HG03457 (cell line): ENCODE data around the gene NPLOC4.

Source experiments
- ATAC-seq: cut with Tn5 transposase; IDR thresholded peaks from one replicate; pipeline ENCODE4 v1.9.1; 2021; ENCODE audit warnings: moderate number of reproducible peaks; ENCODE audit not compliant: unreplicated experiment

The NPLOC4 gene

GRCh38 chr17:81568416-81568815, 68.5 kb downstream of the NPLOC4 start:
- ATAC-seq = no peak

GRCh38 chr17:81567191-81567590, 69.7 kb downstream of the NPLOC4 start:
- no peak for ATAC-seq

GRCh38 chr17:81566461-81567126, 70.3 kb downstream of the NPLOC4 start:
- ATAC-seq = no peak

- no peak for ATAC-seq
Observed at GRCh38 chr17:81565231-81565630, 71.7 kb downstream of the NPLOC4 start.

GRCh38 chr17:81564778-81565177, 72.1 kb downstream of the NPLOC4 start:
- ATAC-seq = no peak

- no peak for ATAC-seq
Observed at GRCh38 chr17:81563861-81564586, 72.9 kb downstream of the NPLOC4 start.

- ATAC-seq = no peak
Observed at GRCh38 chr17:81561494-81561885, 75.4 kb downstream of the NPLOC4 start.

- no peak for ATAC-seq
Observed at GRCh38 chr17:81558941-81559806, 77.7 kb downstream of the NPLOC4 start.

GRCh38 chr17:81558115-81558468, 78.8 kb downstream of the NPLOC4 start:
- no peak for ATAC-seq

GRCh38 chr17:81557276-81558114, 79.4 kb downstream of the NPLOC4 start:
- no peak for ATAC-seq

GRCh38 chr17:81556863-81557262, 80.0 kb downstream of the NPLOC4 start:
- no peak for ATAC-seq

GRCh38 chr17:81556175-81556691, 80.7 kb downstream of the NPLOC4 start:
- ATAC-seq = no peak

GRCh38 chr17:81553616-81554181, 83.2 kb downstream of the NPLOC4 start:
- ATAC-seq = no peak

GRCh38 chr17:81553018-81553615, 83.8 kb downstream of the NPLOC4 start:
- ATAC-seq = no peak

GRCh38 chr17:81552244-81553017, 84.5 kb downstream of the NPLOC4 start, which contains the start of gene FAAP100:
TSS of gene FAAP100 (minus strand) at chr17:81552353. CDS start at chr17:81552330, 23 bp downstream.
- ATAC-seq = no peak

GRCh38 chr17:81551458-81552243, 85.3 kb downstream of the NPLOC4 start:
- ATAC-seq = no peak

- ATAC-seq = no peak
Observed at GRCh38 chr17:81550830-81551457, 86.0 kb downstream of the NPLOC4 start.

GRCh38 chr17:81550285-81550684, 86.6 kb downstream of the NPLOC4 start:
- ATAC-seq = no peak
